ENCODE measurements around the gene NPAS2. TPM values are rescaled to one million over a fixed set of nuclear protein-coding genes. Genes with fewer than 3 reads are reported as not detected.

NPAS2 gene
- polyA plus RNA-seq, 1 of the 3 experiments (the other 2 are of a cell fraction): 58.5 TPM

GRCh38 chr2:100865816-100866460, 46.0 kb downstream of the NPAS2 start:
- H3K4me3 ChIP-seq (ENCODE audit: low read depth in 2 of 2, low read length in 1 of 2): no peak overlapping the region
- H3K9ac ChIP-seq: no peak overlapping the region
- H4K20me1 ChIP-seq (ENCODE audit: insufficient read depth): no peaks in the 10 kb centered on the region
- H3K9me2 ChIP-seq: no peaks in the 10 kb centered on the region
- 46% methylated on average over 5 of the region's 5 CpGs for WGBS (ENCODE audit: low lambda C conversion rate)
- H3K36me3 ChIP-seq (replicated peaks in 1 of 2; ENCODE audit: control insufficient read depth in 1 of 2, insufficient read depth in 2 of 2, low read length in 1 of 2): peaks cover 0 to 4% of the 10 kb centered on the region in 2 experiments
- peaks cover 46% of the 10 kb centered on the region for H3K79me2 ChIP-seq (ENCODE audit: insufficient read depth)
- H3K4me1 ChIP-seq (ENCODE audit: control insufficient read depth in 1 of 2, insufficient read depth in 2 of 2, low read depth in 1 of 2, low read length in 1 of 2): 0 out of 4 replicates have a peak, but pooled peaks cover 0 to 3% of the 10 kb centered on the region in 2 experiments
- H2AFZ ChIP-seq (ENCODE audit: low read depth): no peak overlapping the region
- H3K27me3 ChIP-seq (ENCODE audit: insufficient read depth): no peaks in the 10 kb centered on the region
- POLR2A ChIA-PET: no interaction called here
- no peak for DNase-seq
- TF ChIP-seq RFX5 (IDR thresholded peaks at IDR 0.05; ENCODE audit: low read length) (peak; percentile 75), TEAD4 (IDR thresholded peaks at IDR 0.05; ENCODE audit: borderline replicate concordance, insufficient read depth) (no peak), FOSL2 (IDR thresholded peaks at IDR 0.05; ENCODE audit: borderline replicate concordance, low read depth) (peak; percentile 56; the same call in 1 of the 2 replicates), RXRA (IDR thresholded peaks at IDR 0.05; ENCODE audit: borderline replicate concordance, low read depth) (no peak), JUND (IDR thresholded peaks at IDR 0.05) (peak; percentile 45)
- TF ChIP-seq, protein P1, sequence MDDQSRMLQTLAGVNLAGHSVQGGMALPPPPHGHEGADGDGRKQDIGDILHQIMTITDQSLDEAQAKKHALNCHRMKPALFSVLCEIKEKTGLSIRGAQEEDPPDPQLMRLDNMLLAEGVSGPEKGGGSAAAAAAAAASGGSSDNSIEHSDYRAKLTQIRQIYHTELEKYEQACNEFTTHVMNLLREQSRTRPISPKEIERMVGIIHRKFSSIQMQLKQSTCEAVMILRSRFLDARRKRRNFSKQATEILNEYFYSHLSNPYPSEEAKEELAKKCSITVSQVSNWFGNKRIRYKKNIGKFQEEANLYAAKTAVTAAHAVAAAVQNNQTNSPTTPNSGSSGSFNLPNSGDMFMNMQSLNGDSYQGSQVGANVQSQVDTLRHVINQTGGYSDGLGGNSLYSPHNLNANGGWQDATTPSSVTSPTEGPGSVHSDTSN (IDR thresholded peaks at IDR 0.05): 0 out of 2 replicates have a peak, but pooled peaks have one; percentile 29
- H3K9me3 ChIP-seq: peaks cover 9% of the 10 kb centered on the region; the same call in 1 of the 2 replicates
- CTCF ChIA-PET: interaction anchor here (1.3 kb wide), 1 partner anchor 9 kb away, joined by 3 read pairs; no protein-coding TSS in a partner anchor
- H3K27ac ChIP-seq (ENCODE audit: low read depth in 2 of 2, low read length in 1 of 2): peak overlapping the region in 1 of 2 experiments; percentile 30; a peak in 1 of 4 replicates
- H3K4me2 ChIP-seq: peak overlapping the region; percentile 39; the same call in 1 of the 2 replicates
- H3F3A ChIP-seq (replicated peaks; ENCODE audit: insufficient read depth): peaks cover 4% of the 10 kb centered on the region

GRCh38 chr2:100868083-100868482, 48.1 kb downstream of the NPAS2 start:
- ChIA-PET CTCF (no interaction called here), POLR2A (no interaction called here)
- peaks cover 4% of the 10 kb centered on the region for H3F3A ChIP-seq (replicated peaks; ENCODE audit: insufficient read depth)
- H2AFZ ChIP-seq (ENCODE audit: low read depth): no peak overlapping the region
- H3K4me2 ChIP-seq: no peak overlapping the region
- no peak overlapping the region for H3K9ac ChIP-seq
- peaks cover 0 to 4% of the 10 kb centered on the region in 2 experiments for H3K36me3 ChIP-seq (replicated peaks in 1 of 2; ENCODE audit: control insufficient read depth in 1 of 2, insufficient read depth in 2 of 2, low read length in 1 of 2)
- no peaks in the 10 kb centered on the region for H3K9me2 ChIP-seq
- H3K9me3 ChIP-seq: peaks cover 9% of the 10 kb centered on the region; the same call in 1 of the 2 replicates
- TF ChIP-seq, protein P1 (IDR thresholded peaks at IDR 0.05): no peak
- no peak for TF ChIP-seq FOXM1 (IDR thresholded peaks at IDR 0.05; ENCODE audit: low read depth)
- TF ChIP-seq USF2 (IDR thresholded peaks at IDR 0.05; ENCODE audit: borderline replicate concordance, low read depth, low read length): no peak
- TF ChIP-seq GATA2 (CRISPR knock-in tag; IDR thresholded peaks at IDR 0.05): no peak
- no peak for TF ChIP-seq TEAD4 (IDR thresholded peaks at IDR 0.05; ENCODE audit: borderline replicate concordance, insufficient read depth)
- TF ChIP-seq, protein P2, sequence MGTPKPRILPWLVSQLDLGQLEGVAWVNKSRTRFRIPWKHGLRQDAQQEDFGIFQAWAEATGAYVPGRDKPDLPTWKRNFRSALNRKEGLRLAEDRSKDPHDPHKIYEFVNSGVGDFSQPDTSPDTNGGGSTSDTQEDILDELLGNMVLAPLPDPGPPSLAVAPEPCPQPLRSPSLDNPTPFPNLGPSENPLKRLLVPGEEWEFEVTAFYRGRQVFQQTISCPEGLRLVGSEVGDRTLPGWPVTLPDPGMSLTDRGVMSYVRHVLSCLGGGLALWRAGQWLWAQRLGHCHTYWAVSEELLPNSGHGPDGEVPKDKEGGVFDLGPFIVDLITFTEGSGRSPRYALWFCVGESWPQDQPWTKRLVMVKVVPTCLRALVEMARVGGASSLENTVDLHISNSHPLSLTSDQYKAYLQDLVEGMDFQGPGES (IDR thresholded peaks at IDR 0.05; ENCODE audit: low read depth, low read length): no peak
- no peak for TF ChIP-seq EP300 (IDR thresholded peaks at IDR 0.05; ENCODE audit: borderline replicate concordance in 1 of 2, low read depth in 1 of 2, low read length in 1 of 2)
- no peak for TF ChIP-seq RXRA (IDR thresholded peaks at IDR 0.05; ENCODE audit: borderline replicate concordance, low read depth)
- no peak for TF ChIP-seq USF1 (IDR thresholded peaks at IDR 0.05; ENCODE audit: borderline replicate concordance, low read depth)
- no peak for TF ChIP-seq SIN3A (IDR thresholded peaks at IDR 0.05; ENCODE audit: borderline replicate concordance, low read depth, low read length)
- no peak overlapping the region for H3K27ac ChIP-seq (ENCODE audit: low read depth in 2 of 2, low read length in 1 of 2)
- H3K27me3 ChIP-seq (ENCODE audit: insufficient read depth): no peaks in the 10 kb centered on the region
- no peaks in the 10 kb centered on the region for H4K20me1 ChIP-seq (ENCODE audit: insufficient read depth)
- 0 out of 4 replicates have a peak, but pooled peaks cover 0 to 3% of the 10 kb centered on the region in 2 experiments for H3K4me1 ChIP-seq (ENCODE audit: control insufficient read depth in 1 of 2, insufficient read depth in 2 of 2, low read depth in 1 of 2, low read length in 1 of 2)
- H3K79me2 ChIP-seq (ENCODE audit: insufficient read depth): peaks cover 43% of the 10 kb centered on the region
- no peak for DNase-seq
- H3K4me3 ChIP-seq (ENCODE audit: low read depth in 2 of 2, low read length in 1 of 2): no peak overlapping the region

Measured in SK-N-SH (cell line).